Measurements from ENCODE around the gene LNX1.
"Not testable (repeated sequence)": the region's sequence is repeated elsewhere in the genome, so short reads cannot be mapped to it uniquely, and the experiment has no call there.

The LNX1 gene

DNA sequence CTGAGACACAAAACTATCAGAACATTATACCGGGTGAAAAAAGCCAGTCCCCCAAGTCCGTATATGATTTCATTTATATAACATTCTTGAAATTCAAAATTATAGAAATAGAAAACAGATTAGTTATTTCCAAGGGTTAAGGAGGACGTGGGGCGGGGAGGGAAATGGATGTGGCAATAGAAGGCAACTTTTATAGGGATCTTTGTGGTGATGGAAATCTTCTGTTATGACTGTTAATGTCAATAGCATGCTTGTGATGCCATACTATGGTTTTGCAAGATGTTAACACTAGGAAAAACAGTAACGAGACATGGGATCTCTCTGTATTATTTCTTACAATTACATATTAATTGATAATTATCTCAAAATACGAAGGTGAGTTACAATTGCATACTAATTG is 96.4 kb downstream of the LNX1 start:
- DNase-seq (ENCODE audit: low read depth) = no peak

DNA sequence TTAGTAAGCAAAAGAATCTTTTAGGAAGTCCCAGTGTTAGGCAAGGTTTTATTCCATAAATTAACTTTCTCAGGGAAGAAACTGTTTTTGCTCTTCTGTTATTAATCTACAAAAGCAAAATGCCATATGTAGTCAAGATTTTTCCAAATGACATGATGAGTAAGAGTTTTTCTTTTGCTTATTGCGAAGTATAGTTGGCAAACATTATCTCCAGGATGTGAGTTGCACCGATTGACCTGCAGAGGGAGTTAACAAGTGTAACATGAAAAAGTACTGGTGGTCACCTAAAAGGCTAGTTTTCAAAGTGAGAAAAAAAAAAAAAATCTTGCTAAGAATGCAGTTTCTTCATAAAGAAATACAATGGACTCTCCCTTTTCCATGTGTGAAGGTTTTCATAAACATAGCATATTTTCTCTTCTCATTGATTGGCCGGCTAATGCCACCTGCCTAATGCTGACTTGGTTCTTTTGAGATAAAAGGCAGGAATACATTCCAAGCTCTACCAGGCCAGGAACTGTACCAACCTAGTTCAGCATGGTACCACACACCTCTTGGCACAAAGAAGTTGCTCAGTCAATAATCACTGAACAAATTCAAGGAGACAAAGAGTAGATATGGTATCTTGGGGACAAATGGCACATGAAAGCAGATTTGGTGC is 100.2 kb downstream of the LNX1 start:
- no peak for DNase-seq (ENCODE audit: low read depth)

DNA sequence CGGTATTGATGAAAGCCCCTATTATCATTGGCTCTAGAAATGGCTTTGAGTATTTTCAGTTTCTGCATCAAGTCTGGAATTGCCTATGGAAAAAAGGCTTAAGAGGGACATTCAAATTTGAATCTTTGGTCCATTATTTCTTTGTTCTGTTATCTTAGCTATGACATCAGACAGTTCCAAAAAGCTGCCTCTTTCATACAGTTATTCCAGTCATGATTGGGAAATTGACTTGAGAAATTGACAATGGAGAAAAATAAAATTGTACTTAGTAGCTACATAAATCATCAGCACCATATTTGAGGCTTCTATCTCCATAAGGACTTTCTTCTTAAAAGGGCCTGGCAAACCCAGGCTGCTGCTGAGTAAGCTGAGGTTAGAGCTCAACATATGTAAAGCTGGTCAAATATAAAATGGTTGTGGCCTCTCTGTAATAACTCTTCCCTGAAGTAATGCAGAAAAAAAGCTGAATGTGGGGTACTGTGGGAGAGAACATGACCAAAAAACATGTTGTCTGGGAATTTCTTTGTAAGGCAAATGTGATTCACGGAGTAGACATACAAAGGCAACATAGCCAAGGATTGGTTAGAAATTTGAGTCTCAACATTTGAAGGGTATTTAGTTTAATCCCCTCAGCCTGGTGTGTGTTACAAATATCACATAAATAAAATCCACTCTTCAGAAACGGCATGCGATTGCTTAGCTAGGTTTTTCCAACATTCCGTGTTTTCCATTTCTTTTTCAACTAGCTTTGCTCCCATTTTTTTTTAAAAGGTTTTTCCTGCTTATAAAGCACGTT is 100.9 kb downstream of the LNX1 start:
- DNase-seq (ENCODE audit: low read depth) = no peak

DNA sequence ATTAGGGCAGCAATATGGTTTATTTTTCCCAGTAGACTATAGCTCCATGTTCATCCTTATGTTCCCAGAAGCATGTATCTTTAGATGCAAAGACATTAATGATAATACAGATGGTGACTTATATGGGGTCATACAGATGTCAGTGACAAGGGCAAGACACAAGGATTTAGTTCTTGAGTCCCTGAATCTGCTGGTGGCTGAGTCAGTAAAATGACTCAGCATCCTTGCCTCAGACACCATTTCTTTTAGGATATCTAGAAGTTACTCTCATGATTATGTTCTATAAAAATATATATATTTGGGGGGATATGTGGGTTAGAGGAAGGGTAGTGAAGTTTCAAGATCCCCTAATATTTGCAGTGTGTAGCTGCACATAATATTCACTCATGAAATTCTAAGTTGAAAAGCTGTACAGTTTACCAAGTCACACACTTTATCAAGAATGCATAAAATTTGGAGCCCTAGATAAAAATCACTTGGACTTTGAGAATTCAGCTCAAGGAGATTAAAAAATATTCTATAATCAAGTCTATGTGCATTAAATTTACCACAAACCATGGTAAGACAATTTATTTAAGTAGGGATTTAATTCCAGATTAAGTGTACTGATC is 101.9 kb downstream of the LNX1 start:
- no peak for DNase-seq (ENCODE audit: low read depth)

DNA sequence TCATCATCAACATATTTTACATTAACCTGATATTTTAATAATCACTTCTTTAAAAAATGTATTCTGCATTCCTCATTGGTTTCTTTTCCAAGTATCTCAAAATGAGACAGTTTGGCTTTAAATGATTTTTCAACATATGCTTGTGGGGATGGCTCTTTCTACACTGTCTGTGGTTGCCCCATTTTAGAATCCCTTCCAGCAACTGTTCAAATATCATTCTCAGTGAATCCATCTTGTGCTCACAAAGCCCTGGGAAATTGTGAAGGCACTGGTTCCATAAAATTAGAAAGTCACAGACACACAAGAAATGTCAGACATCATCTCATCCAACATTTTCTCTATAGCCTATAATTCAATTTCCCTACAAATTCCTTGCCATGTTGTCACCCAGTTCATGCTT is 103.5 kb downstream of the LNX1 start:
- DNase-seq (ENCODE audit: low read depth) = no peak

DNA sequence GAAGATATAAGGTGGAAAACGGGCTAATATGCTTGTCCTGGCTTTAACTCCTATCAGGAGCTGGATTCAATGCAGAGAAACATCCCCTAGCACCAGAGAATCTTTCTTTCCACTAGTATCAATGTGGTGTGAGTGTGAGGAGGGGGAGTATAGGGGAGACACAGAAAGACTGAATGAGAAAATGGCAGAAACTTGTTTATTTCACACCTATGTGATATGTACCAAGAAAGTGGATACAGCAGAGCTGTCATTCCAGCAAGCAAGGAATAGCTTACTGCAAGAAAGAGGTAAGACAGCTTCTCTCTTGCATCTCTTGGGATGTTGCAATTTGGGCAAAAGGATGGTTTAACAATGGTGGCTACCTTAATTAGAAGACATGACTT is 105.6 kb downstream of the LNX1 start:
- DNase-seq (ENCODE audit: low read depth) = no peak

DNA sequence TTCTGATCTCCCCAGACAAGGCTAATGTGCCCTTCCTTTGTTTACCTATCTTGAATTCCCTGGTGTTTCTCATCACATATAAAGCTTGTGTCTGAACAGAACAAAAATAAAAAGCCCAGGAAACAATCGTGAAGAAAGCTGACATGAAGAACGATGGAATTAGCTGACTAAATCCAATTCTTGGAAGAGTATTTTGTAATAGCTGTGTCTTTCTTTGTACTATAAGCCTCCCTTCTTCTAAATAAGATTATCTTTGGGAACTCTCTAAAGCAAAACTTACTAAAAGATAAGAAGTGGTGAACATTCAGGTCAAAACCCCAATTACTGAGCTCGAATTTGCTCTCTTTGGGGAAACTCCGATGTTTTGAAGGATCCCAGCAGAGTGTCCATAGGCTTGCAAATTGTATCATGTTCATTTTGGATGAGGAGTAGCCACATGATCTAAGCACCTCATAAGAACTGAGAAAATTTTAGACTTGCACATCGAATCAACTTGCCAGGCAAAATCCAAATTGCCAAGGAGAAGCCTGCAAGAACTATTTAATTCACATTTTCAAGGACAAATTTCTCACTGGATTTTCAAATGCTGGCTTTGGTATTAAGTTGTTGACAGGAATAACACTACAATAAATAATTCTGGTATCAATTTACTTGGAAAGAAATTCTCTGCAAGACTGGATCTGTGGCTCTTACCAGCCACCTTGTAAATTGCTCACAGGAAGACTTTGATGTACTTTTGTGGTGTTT is 106.2 kb downstream of the LNX1 start:
- no peak for DNase-seq (ENCODE audit: low read depth)

DNA sequence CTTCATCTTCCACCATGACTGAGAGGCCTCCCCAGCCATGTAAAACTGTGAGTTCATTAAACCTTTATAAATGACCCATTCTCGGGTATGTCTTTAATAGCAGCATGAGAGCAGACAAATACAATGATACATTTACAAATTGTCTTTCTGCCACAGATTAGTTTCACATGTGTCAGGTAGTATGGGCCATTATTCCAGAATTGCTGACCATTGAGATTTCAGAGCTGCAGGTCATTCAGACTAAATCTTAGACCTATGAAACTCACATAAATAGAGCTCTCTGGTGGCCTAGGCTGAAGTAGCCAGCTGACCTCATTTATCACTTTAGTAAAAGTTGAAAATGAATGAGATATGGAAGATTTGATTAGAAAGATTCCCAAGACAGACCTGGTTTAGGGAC is 108.0 kb downstream of the LNX1 start:
- DNase-seq (ENCODE audit: low read depth) = no peak

DNA sequence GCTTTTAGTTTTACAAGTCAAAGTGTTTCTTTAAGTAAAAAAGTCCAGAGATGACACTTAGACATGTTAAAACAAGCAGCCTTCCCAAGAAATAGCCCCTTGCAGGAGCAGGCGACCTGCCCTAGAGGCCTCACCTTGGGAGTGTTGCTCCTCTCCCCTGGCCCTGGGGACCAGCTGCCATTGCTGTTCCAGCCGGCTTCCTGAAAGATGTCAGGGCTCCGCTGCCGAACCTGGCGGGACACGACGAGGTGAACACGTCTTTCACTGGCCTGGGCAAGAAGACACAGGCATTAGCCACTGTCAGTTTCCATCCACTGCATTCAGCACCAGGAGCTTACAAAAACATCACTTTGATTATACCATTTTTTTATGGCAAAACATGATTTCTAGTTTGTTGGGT is 109.7 kb downstream of the LNX1 start:
- no peak for DNase-seq (ENCODE audit: low read depth)

DNA sequence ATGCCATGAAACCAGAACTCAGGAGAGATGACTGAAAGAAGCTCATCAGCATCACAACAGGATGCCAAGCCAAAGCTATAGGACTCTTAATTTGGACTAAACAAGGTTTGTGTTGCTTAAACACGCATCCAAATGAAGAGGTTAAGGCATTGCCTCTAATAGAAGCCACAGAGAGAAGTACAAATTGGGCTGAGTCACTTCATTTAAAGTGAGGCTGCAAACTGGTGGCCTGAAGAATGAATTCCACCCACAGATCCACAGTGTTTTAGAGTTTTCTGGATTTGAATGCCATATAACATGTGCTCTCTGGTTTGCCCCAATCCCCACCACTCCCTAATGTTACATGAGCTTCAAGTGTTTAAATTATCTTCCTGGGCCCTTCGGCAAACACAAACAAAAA is 110.4 kb downstream of the LNX1 start:
- no peak for DNase-seq (ENCODE audit: low read depth)

DNA sequence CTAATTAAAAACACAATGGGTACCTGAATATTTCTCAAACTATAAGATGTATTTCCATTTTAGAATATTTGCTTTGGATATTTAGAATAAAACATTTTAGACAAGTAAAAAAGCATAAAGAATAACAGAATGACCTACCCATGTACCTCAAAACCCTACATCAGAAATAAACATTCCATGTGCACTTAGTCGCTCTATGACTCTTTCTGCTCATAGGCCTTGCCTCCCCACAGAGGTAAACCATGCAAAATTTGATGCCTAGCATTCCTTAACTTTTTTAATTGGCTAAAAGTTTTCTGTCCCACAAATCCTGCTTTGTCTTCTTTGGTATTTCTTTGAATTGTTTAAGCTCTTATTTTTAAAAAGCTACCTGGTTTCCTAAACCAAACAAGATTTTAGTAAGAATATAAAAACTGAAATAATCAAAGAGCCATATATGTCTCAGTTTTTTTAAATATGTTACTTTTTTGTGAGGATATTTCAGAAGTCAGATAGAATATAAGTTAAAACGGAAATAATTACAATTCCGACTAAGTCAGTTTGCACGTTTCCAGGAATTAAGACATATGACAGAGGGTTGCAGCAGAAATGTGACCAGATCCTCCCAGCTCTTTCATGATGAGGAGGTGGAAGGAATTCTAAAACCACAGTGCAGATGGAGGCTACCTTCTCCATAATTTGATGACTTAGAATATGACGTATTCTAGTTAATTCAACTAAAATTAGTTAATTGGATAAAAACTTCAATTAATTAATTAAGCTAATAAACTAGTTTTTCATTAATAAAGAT is 111.4 kb downstream of the LNX1 start:
- no peak for DNase-seq (ENCODE audit: low read depth)

DNA sequence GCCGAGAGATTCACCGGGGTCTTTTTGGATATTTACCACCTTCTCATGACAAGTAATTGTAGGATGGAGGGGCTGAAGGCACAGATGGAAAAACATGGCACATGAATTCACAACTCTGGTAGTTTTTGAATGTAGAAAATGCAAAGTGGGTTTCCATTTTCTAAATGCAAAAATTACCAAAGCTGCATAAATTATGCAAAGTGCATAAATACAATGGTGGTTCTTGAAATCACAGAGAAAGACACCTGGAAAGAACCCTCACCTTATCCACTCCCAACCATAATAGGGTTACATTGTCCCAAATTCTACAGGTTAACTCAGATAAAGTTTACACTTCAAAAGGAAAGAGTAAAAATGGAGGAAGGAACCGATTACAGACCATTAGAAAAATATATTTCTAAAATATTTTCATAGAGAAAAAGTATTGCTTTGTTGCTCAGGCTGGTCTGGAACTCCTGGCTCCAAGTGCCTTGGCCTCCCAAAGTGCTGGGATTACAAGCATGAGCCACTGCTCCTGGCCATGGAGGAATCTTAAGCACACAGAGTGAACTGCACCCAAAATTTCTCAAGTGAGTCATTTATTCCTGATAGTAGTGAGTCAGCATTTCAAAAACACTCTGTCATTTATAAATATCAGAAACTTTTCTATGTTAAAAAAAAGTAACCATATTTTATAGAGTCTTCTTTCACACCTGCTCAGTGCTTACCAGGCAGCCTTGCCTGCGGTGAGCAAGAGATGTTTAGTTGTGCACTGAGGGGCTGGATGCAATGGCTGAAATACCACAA is 112.4 kb downstream of the LNX1 start:
- DNase-seq (ENCODE audit: low read depth) = no peak

DNA sequence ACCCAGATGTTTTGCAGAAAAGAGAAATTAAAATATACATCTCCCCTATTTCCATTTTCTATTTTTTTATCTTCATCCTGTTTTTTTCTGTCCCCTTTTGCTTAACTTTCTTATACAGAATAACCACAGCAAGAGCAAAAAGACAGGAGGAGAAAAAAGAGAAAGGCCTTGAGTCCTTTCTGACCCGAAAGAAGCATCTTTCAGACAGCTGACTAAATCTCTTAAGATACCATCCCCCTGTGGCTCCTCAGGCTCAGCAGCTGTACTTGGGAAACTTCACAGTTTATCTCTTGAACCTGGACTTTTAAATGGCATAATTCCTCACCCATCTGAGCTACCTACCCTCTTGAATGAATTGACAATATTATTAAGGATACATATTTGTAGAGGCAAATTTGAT is 113.7 kb downstream of the LNX1 start:
- DNase-seq (ENCODE audit: low read depth) = no peak

DNA sequence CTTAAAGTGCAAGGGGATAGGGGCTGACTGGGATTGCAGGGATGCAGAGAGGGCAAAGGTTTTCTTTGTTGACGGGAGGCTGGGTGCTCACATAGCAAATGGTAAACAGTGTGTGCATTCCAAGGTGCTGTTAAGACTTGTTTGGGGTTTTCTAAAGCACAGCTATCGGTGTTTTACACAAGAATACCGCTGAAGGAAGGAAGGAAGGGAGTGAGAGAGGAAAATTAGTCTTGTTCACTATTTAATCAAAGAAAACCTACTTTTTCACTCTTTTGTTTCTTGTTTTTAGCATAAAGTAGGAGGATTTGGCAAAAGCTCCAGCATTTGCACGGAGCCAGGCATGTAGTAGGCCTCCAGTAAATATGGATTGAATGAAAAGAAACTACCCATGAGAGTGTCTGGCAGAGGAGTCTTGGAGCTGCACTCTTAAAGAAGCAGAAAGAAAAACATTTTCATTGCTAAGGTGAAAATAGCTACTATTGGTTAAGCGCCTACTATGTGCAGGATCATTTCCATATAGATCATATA is 114.2 kb downstream of the LNX1 start:
- DNase-seq (ENCODE audit: low read depth) = no peak

DNA sequence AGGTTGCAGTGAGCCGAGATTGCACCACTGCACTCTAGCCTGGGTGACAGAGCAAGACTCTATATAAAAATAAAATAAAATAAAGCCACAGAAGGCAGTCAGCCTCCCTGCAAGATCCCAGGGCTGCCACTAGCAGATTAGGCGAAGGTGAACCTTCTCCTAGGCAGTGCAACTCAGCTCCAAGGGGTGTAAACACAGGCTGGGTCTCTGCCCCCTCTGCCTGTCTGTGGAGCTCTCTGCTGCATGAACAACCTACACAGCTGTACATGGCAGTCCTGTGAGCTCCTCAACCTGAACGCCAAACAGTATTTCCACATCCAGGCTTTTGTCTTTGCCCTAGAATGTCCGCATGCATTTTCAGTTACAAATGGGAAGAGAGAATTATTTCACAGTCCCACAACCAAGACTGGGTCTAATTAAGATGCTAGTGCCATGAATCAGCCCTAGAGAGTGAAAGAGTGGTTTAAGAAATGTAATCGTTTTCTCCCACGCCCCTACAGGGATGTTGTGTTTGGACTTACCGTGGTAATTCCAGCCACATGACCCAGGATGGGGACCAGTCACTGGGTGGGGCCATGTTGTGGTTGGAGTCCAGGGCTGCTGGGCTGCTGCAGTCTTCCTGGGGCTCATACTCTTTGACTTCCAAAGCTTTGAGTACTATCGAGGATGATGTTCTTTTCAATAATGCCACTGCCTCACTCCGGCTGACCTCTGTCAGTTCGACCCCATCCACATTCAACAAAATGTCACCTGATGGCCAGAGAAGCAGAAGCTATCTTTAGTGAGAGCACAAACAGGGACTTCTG is 114.9 kb downstream of the LNX1 start:
- DNase-seq (ENCODE audit: low read depth) = no peak

DNA sequence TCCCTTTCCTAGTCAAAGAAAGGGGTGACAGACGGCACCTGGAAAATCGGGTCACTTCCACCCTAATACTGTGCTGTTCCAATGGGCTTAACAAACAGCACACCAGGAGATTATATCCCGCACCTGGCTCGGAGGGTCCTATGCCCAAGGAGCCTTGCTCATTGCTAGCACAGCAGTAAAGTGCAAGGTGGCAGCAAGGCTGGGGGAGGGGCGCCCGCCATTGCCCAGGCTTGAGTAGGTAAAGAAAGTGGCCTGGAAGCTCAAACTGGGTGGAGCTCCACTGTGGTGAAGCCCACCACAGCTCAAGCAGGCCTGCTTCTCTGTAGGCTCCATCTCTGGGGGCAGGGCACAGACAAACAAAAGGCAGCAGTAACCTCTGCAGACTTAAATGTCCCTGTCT is 124.7 kb downstream of the LNX1 start:
- DNase-seq (ENCODE audit: low read depth) = not testable (repeated sequence)

DNA sequence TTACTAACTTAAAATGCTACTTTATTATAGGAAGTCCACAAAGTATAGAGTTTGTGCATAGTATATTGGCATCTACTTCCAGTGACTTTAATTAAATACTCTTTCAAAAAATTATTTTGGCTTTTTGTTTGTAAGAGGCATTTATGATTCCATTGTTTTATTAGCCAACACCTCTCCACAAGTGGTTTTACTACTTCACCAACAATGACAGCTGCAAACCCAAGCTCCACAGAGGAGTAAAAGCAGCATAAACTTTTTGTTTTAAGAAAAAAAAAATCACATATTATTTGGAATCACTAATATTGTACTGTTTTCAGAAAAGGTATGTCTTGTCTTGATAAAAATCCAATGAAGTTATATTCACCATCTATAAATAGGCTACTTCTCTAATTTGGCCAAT is 125.4 kb downstream of the LNX1 start:
- no peak for DNase-seq (ENCODE audit: low read depth)

DNA sequence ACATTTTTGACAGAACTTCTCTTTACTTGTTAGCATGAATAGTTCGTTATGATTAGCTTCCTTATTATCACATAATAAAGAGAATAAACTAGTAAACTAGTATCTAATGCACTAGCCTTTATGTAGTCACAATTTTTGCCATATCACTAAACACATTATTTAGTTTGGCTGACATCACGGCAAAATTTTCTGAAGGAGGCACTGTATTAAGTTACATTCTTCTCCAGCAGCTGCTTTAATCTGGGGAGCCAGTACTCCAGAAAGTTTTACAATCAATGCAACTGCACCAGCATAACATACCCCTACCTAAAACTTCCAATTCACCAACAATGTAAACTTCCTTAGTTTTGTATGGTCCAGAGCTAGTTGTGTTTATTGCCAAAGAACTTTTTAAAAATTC is 126.0 kb downstream of the LNX1 start:
- DNase-seq (ENCODE audit: low read depth) = no peak

DNA sequence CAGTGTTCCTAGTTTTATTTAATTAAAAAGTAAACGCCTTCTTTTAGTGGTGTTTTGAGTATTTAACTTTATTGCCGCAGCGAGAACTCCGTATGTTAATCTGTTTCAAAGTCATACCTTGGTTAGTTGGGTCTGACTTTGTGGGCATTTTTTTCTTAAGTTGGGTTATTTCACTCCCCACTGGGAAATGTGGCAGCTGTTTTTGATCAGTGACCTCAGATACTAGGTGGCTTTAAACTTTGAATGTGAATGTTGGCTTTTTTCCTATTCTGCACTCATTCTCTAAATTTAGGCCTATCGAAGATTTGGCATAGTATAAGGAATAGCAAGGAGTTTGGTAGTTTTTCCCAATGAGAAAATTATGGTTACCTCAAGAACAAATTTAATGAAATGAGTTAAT is 127.9 kb downstream of the LNX1 start:
- no peak for DNase-seq (ENCODE audit: low read depth)

DNA sequence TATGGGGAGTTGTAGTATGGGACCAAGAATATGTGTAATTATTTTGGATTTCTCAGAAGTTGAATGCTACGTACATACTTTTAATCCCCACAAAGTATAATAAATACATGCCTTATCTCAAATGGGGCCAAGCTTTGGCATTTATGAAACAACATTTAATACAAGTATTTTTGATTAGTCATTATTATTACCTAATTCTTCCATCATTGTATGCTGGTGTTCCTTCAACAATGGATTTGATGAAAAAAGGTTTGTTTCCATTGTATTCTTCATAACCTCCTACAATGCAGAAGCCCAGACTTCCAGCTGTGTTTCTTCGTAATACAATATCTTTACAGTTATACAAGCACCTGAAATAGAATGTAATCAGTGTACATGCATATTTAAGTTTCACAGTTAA is 130.0 kb downstream of the LNX1 start:
- no peak for DNase-seq (ENCODE audit: low read depth)
